ENCODE measurements around the gene PIGU.

DNA sequence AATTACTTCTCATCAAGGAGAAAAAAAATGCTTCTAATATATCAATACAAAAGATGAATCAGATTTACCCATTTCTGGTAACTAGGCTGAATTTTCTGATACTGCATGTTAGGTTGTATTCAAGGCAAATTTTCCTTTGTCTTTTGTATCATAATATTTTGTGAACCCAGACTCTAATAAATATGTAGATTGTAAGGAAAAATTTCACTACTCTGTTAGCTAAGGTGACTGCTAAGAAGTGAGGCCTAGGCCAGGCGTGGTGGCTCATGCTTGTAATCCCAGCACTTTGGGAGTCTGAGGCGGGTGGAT lies 40.0 kb upstream of the PIGU start:
- TF ChIP-seq, protein P1, sequence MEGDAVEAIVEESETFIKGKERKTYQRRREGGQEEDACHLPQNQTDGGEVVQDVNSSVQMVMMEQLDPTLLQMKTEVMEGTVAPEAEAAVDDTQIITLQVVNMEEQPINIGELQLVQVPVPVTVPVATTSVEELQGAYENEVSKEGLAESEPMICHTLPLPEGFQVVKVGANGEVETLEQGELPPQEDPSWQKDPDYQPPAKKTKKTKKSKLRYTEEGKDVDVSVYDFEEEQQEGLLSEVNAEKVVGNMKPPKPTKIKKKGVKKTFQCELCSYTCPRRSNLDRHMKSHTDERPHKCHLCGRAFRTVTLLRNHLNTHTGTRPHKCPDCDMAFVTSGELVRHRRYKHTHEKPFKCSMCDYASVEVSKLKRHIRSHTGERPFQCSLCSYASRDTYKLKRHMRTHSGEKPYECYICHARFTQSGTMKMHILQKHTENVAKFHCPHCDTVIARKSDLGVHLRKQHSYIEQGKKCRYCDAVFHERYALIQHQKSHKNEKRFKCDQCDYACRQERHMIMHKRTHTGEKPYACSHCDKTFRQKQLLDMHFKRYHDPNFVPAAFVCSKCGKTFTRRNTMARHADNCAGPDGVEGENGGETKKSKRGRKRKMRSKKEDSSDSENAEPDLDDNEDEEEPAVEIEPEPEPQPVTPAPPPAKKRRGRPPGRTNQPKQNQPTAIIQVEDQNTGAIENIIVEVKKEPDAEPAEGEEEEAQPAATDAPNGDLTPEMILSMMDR (IDR thresholded peaks at IDR 0.05), result no peak
- no peak for TF ChIP-seq POLR2A (IDR thresholded peaks at IDR 0.05)

Data from heart left ventricle (tissue), 13 donors.